Right cardiac atrium (tissue), 5 donors: Measurements from ENCODE around the gene FAM210A. TPM values are rescaled to one million over a fixed set of nuclear protein-coding genes. Genes with fewer than 3 reads are reported as not detected.

Source experiments
- ATAC-seq, 2 donors: fragments of 200-7000 bp; cut with Tn5 transposase; one replicate each; pipeline versions ENCODE4 v1.8.0 to v1.9.1; 2020; ENCODE audit warnings: moderate library complexity in 2 of 2, mild to moderate bottlenecking in 1 of 2
- DNase-seq, 3 donors: peaks; one replicate each; pipeline ENCODE4 v3.0.0-alpha.2; 2020
- H3K27ac ChIP-seq: one replicate; pipeline ENCODE4 v1.5.1; 2013; ENCODE audit warnings: mild to moderate bottlenecking, low read length, control low read depth, moderate library complexity
- H3K27me3 ChIP-seq: one replicate; pipeline ENCODE4 v1.6.1; 2013; ENCODE audit not compliant: control insufficient read depth, insufficient read depth
- H3K4me1 ChIP-seq: one replicate; pipeline ENCODE4 v1.6.1; 2013; ENCODE audit warnings: low read length; ENCODE audit not compliant: control insufficient read depth, insufficient read depth
- H3K4me3 ChIP-seq: one replicate; pipeline ENCODE4 v1.5.1; 2013; ENCODE audit warnings: low read length, control low read depth
- H3K9me3 ChIP-seq: one replicate; pipeline ENCODE4 v1.6.1; 2013; ENCODE audit warnings: low read length; ENCODE audit not compliant: control insufficient read depth
- WGBS: extraction: QIAGEN DNeasy Blood & Tissue Kit; methylation state at CpG from one replicate; pipeline ENCODE4 v1.1.7; 2013; 5-methylcytosine and 5-hydroxymethylcytosine counted together
- intact Hi-C, 4 donors: fragments of 100-400 bp; cut with DNase I; formaldehyde crosslinking; loops; one replicate each; pipeline versions ENCODE4 v1.11.0 to v1.14.0; 2022 to 2023
- polyA plus RNA-seq: library from polyadenylated mRNA; stranded (reverse); fragments of 200-250 nt; gene quantifications from one replicate; pipeline ENCODE4 v1.2.3, GENCODE V29; 2013
- total RNA-seq, 4 donors: library from RNA; stranded (reverse); fragmentation: NEBNext Ultra II Directional; extraction: Animal tissue kit (Norgen Biotek cat#: 25700); gene quantifications; one replicate each; pipeline ENCODE4 v1.2.1, GENCODE V29; 2021
- donor health status: healthy with polysubstance abuse.
- donor health status: DM: no; HTN: yes; CAD: no.
- donor health status: DM: no; HTN: no; CAD: no.
- donor health status: DM: no; HTN: yes; CAD: no; lungs with severe emphysema.
- donor health status: DM: yes; HTN: yes; CAD: no.

The FAM210A gene
- total and polyA plus RNA-seq, 5 donors: 12.6 to 66.5 (median 47.8) TPM

DNA sequence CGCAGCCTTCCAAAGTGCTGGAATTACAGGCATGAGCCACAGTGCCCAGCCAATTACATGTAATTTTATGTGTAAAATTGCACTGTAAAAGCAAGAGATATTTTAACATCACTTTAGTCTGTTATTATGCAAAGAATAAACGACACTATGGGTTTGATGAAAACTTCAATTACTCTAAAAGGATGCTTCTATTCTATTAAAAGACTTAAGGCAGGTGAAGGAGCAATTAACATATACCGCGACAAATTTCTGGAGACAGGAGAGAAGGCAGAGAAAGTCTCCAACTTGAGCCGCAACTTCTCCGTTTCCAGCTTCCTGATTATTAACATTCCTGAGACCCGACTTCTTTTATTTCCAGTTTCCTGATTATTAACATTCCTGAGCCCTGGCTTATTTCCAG is 53.7 kb downstream of the FAM210A start:
- 73% methylated on average over 7 of the region's 7 CpGs for WGBS
- H3K27me3 ChIP-seq: no peaks in the 10 kb centered on the region

DNA sequence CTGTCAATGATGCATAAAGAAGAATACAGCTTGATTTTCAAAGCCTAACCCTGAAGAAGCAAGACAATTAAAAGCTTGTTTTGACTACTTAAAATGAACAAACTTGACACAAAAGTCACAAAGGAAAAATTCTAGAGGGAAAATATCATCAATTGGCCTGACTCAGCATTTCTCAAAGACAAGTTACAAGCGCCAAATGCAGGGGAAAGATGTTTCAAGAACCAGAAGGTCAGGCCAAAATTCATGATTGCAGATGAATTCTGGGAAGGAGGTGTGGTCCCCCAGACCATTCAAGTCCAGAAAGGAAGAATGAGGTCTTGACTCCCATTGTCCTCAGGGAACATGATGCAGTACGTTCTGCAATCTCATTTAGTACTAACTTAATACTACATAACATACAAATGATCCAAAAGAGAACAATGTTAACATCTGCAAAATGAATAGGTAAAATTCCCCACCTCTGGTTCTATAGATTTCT is 64.5 kb downstream of the FAM210A start:
- DNase-seq: no peak
- Histone ChIP-seq H3K27me3 (no peaks in the 10 kb centered on the region), H3K27ac (peak overlapping the region; percentile 51), H3K4me3 (no peak overlapping the region), H3K4me1 (peaks cover 6% of the 10 kb centered on the region), H3K9me3 (no peaks in the 10 kb centered on the region)
- peak; percentile 32 to 58 for ATAC-seq
- intact Hi-C loops: loop anchor here in 1 of 4 donors (10.0 kb wide), 1 partner anchor 57 kb away; no protein-coding TSS in a partner anchor
- 55% methylated on average over 2 of the region's 2 CpGs for WGBS

More for the DNA sequence above, 53.7 kb downstream of the FAM210A start:
- no peak for ATAC-seq
- intact Hi-C loops: no loop called here
- Histone ChIP-seq H3K4me3 (no peak overlapping the region), H3K9me3 (no peaks in the 10 kb centered on the region), H3K27ac (no peak overlapping the region), H3K4me1 (peaks cover 4% of the 10 kb centered on the region)
- no peak for DNase-seq

DNA sequence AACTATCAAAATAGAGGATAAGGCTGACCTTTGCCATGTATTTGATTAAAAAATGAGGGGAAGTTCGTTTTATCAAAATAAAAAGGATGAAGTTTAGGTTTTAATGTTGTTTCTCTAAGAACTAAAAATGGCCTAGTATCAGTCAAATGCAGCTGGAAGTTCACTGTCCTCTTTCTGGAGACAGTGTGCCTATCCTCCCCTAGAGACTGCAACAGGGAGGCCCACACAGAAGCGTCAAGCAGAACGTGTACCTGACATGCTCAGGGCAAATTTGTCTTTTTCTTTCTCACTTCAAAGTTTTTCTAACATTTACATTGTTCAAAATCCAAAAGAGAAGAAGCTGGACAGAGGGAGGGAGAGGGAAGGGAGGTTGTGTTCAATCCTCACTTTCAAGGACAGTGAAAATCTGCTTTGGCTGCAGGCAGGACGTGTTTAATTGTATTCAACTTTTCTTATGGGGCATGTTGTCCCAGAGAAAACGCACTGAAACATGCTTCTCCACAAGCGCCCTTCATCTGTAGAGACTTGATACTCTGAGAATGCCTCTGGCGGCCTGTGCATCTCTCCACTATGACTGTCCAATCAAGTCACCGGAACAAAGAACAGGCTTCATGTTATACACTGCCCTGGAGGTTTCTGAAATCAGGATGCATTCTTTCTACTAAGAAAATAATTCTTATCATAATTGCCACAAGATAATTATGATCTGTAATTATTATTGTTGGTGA is 65.1 kb downstream of the FAM210A start:
- no peaks in the 10 kb centered on the region for H3K27me3 ChIP-seq
- DNase-seq: no peak
- 41% methylated on average over 8 of the region's 8 CpGs for WGBS
- H3K9me3 ChIP-seq: no peaks in the 10 kb centered on the region
- intact Hi-C loops: loop anchor here in 1 of 4 donors (10.0 kb wide), 1 partner anchor 56 kb away; no protein-coding TSS in a partner anchor
- no peak overlapping the region for H3K4me3 ChIP-seq
- H3K4me1 ChIP-seq: peaks cover 6% of the 10 kb centered on the region
- ATAC-seq: peak; percentile 47 to 53
- H3K27ac ChIP-seq: peak overlapping the region; percentile 62

DNA sequence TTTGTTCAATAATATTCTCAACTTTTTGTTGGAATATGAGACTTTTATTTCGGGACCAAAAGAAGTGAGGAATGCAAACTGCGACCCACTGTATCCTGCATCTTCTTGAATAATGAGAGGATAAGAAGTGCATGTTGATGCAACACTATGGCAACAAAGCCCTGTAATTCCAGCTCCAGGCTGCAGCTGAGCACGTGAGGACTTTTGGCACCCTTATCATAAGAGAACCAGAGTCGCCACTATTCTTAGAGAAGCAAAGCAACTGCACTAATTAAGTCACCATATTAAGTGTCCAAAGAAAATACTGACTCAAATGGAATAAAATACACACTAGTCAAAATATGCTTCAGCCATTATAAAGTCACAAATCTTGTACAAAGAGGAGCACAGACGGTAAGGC is 65.8 kb downstream of the FAM210A start:
- peak; percentile 86 to 91 for ATAC-seq
- intact Hi-C loops: loop anchor here in 1 of 4 donors (10.0 kb wide), 1 partner anchor 56 kb away; no protein-coding TSS in a partner anchor
- peak in 2 of 3 donors; percentile 45 to 63 for DNase-seq
- H3K4me3 ChIP-seq: no peak overlapping the region
- no peaks in the 10 kb centered on the region for H3K9me3 ChIP-seq
- peaks cover 6% of the 10 kb centered on the region for H3K4me1 ChIP-seq
- H3K27me3 ChIP-seq: no peaks in the 10 kb centered on the region
- no peak overlapping the region for H3K27ac ChIP-seq
- 16% methylated on average over 5 of the region's 5 CpGs for WGBS

DNA sequence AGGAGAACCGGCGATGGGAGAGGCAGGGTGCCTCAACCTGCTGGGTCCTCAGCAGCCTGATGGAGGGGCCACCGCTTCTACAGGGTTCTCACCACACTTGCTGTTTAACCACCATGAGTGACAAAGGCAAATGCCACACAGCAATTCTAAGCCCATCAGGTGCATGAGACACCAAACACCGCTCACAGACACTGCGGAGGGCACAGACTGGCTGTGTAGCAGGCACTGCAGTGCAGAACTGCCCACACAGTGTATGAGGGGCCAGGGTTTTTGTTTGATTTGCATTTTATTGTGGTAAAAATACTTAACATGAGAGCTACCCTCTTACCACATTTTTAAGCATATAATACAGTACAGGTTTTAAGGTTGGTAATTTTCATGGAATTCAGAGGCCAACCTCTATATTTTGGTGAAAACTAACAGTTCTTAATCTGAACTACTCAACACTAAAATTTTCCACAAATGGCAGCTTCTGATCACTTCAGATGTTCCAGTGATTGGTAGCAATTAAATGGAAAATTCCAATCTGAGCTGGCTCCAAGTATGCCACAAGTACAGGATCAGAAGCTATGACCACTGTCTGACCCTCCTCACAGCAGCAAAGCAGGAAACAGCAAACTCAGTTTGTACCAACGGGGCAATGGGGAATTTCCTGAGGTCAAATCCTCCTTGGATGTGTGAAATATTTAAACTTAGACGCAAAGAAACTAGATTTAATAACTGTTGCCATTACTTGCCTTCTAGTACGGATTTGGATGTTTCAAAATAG is 67.7 kb downstream of the FAM210A start:
- intact Hi-C loops: no loop called here
- no peak for DNase-seq
- no peak overlapping the region for H3K4me3 ChIP-seq
- H3K27me3 ChIP-seq: no peaks in the 10 kb centered on the region
- WGBS: 81% methylated on average over 8 of the region's 8 CpGs
- H3K4me1 ChIP-seq: peaks cover 7% of the 10 kb centered on the region
- H3K27ac ChIP-seq: peak overlapping the region; percentile 12
- no peaks in the 10 kb centered on the region for H3K9me3 ChIP-seq
- ATAC-seq: peak in 1 of 2 donors; percentile 3

DNA sequence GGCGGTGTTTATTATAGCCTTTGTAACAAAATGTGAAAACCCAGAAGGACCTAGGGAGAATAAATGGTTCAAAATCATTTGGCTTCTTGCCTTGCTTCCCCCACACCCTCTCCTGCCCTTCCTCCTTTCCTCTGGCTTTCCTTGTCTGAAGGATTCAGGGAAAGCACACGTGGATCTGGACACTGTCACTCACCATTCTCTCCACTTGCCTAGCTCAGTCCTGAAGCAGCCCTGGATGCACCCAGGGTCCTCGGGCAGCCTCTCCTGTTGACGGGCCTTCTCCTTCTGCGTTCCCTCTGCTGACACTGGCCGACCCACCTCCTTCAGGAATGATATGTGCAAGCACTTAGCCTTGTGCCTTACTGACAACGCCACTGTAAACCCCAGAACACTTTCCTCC is 68.4 kb downstream of the FAM210A start:
- Histone ChIP-seq H3K4me3 (no peak overlapping the region), H3K27ac (peak overlapping the region; percentile 12), H3K27me3 (no peaks in the 10 kb centered on the region), H3K9me3 (no peaks in the 10 kb centered on the region), H3K4me1 (peaks cover 7% of the 10 kb centered on the region)
- WGBS: 51% methylated on average over 7 of the region's 7 CpGs
- intact Hi-C loops: no loop called here
- DNase-seq (no peak), ATAC-seq (peak in 1 of 2 donors; percentile 11)

DNA sequence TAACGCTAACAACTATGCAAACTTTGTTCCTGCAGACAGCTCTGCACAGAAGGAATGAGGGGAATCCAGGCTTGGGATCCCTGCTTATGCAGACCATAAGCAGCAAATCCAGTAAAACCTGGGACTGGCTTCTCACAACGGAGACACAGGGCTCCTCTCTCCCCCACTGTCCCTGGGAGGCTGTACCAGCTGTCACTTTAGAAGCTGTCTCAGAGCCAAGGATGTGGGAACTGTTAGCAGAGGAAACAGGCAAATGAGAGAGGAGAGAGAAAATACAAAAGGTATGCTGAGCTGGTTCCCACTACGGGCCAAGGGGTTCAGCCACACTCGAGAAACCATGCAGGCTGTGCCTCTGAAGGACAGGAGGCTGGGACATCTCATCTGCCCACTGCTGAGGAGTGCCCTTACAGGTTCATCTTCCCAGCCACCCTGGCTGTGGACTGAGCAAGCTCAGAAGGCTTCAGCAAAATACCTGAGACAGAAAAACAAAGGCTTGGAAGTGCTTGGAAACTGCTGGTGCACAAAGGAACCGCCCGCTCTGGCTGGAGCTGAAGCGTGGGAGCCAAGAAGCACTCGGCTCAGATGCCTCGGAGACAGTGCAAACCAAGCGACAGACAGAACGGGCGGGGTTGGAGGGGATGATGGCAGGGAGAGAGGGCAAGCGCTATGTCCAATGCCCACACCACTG is 72.5 kb downstream of the FAM210A start:
- Histone ChIP-seq H3K27ac (no peak overlapping the region), H3K27me3 (no peaks in the 10 kb centered on the region), H3K4me3 (no peak overlapping the region), H3K9me3 (no peaks in the 10 kb centered on the region), H3K4me1 (peaks cover 7% of the 10 kb centered on the region)
- 53% methylated on average over 13 of the region's 13 CpGs for WGBS
- DNase-seq (no peak), ATAC-seq (peak; percentile 18 to 35)
- intact Hi-C loops: no loop called here

DNA sequence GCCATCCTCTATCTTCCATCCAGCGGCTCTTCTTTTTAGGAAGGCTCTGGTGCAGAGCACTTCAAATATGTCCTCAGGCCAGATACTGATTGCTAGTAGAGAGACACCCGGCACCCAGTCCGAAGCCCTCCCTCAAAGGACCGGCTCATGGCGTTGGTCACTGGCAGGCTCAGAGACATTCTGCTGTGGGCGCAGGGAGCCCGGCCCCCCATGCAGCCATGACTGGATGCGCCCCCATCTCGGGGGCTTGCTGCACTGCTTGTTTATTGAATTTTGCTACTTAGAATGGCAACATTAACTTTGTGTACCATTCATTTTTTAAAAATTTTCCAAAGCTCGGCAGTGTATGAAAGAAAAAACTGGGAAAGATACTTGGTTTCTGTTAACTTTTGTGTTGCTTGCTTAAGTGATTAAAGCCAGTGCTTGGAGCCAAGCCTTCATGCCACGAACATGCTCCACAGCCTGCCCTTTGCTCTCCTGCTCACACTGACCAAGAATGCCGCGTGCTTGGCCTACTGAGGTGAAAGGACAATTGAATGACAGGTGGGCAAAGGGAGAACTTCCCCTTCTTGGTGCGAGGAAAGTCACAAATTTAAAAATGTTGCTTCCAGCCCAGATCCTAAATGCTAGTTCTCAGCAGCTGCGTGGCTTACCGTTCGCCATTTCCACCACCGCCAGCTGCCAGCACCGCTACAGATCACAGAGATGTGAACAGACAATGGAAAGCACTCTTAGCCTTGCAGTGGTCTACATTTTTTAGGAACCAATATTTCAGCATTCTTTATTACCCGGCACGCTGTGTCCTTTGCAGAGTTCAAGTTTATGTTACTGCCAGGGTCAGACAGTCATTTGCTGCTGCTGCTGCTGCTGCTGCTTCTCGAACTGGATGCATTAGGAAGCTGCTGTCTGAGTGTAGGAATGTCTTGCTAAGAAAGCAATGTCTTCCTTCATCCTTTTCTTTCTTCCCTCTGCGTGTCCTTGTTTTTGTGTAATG is 76.7 kb downstream of the FAM210A start:
- ATAC-seq (no peak), DNase-seq (peak in 1 of 3 donors; percentile 22)
- intact Hi-C loops: no loop called here
- no peaks in the 10 kb centered on the region for H3K9me3 ChIP-seq
- no peak overlapping the region for H3K27ac ChIP-seq
- H3K4me3 ChIP-seq: no peak overlapping the region
- H3K4me1 ChIP-seq: peaks cover 2% of the 10 kb centered on the region
- WGBS: 89% methylated on average over 23 of the region's 23 CpGs
- H3K27me3 ChIP-seq: no peaks in the 10 kb centered on the region

DNA sequence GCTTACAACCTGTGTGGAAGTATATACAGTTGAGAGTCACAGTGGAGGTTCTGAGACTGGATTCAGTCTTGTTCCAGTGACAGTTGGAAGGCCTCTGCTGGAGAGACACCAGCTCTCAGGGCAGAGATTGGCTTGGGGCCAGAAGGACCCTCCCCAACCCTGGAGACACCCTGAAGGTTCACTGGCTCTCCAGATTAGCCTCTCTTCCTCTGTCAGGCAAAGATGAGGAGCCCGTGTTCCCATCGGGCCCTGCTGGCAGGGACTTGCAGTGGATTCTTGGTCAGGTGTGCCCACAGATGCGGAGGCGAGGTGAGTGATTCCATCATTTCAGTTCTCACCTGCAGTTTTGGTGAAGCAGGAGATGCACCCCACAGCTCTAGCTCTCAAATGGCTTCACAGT is 78.6 kb downstream of the FAM210A start:
- Histone ChIP-seq H3K4me3 (no peak overlapping the region), H3K4me1 (no peaks in the 10 kb centered on the region), H3K9me3 (no peaks in the 10 kb centered on the region), H3K27me3 (no peaks in the 10 kb centered on the region), H3K27ac (no peak overlapping the region)
- ATAC-seq (no peak), DNase-seq (no peak)
- 94% methylated on average over 4 of the region's 4 CpGs for WGBS
- intact Hi-C loops: no loop called here

DNA sequence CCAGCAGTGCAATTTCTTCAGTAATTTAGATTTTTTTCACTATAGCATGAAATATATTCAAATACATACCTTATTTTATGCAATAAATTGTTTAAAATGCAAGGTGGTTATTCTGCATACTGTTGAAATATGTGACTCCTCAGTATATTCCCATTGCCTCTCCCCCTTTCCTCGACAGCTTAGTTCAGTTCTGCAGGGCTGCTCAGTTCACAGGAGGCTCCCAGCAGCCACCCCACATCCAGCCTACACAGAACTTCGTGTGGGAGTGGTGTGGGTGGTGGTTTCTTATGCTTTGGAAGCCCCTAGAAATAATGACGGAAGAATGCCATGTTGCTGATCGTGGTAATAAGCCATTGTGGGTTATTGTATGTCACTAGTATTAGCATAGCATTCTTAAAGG is 79.7 kb downstream of the FAM210A start:
- Histone ChIP-seq H3K27me3 (no peaks in the 10 kb centered on the region), H3K4me3 (no peak overlapping the region), H3K9me3 (no peaks in the 10 kb centered on the region), H3K4me1 (no peaks in the 10 kb centered on the region), H3K27ac (no peak overlapping the region)
- intact Hi-C loops: no loop called here
- ATAC-seq (no peak), DNase-seq (no peak)
- WGBS: 83% methylated on average over 4 of the region's 4 CpGs
